Thyroid gland (tissue), 4 donors: ENCODE measurements around the gene HCN3. TPM values are rescaled to one million over a fixed set of nuclear protein-coding genes. Genes with fewer than 3 reads are reported as not detected.

Experiments
- DNase-seq, 2 donors: peaks; one replicate each; pipeline ENCODE4 v3.0.0-alpha.2; 2019
- H3K27ac ChIP-seq, 3 donors: fragments of 200-600 bp; sonication (generic); 1 replicate in 2 of 3; 2 replicates in 1 of 3; pipeline ENCODE4 v1.5.1; 2016 to 2019; ENCODE audit warnings: mild to moderate bottlenecking in 1 of 3, moderate library complexity in 1 of 3
- H3K27me3 ChIP-seq: fragments of 200-600 bp; sonication (generic); one replicate; pipeline ENCODE4 v1.5.1; 2019
- H3K36me3 ChIP-seq, 2 donors: fragments of 200-600 bp; sonication (generic); one replicate each; pipeline ENCODE4 v1.5.1; 2016 to 2019
- H3K4me1 ChIP-seq, 2 donors: fragments of 200-600 bp; sonication (generic); one replicate each; pipeline ENCODE4 v1.5.1; 2017 to 2019
- H3K4me3 ChIP-seq, 3 donors: fragments of 200-600 bp; sonication (generic); replicated peaks in 1 of 3; 1 replicate in 2 of 3; 2 replicates in 1 of 3; pipeline ENCODE4 v1.5.1; 2016; ENCODE audit warnings: mild to moderate bottlenecking in 1 of 3
- H3K9me3 ChIP-seq: fragments of 200-600 bp; sonication (generic); one replicate; pipeline ENCODE4 v1.5.1; 2017
- CTCF ChIP-seq, 6 experiments: fragments of 200-600 bp in 3 of 6; fragments of 450-650 bp in 3 of 6; sonication (generic) in 3 of 6; IDR thresholded peaks; one replicate each; pipeline ENCODE4 v1.5.1; 2016 to 2019; ENCODE audit warnings: antibody characterized with exemption in 6 of 6, mild to moderate bottlenecking in 2 of 6, inconsistent platforms in 1 of 6, moderate library complexity in 1 of 6
- POLR2A ChIP-seq, 2 donors: fragments of 450-650 bp; IDR thresholded peaks; one replicate each; pipeline ENCODE4 v1.6.1; 2017; ENCODE audit warnings: antibody characterized with exemption in 2 of 2, mild to moderate bottlenecking in 2 of 2, moderate library complexity in 1 of 2
- WGBS, 2 donors: methylation state at CpG; one replicate each; pipeline ENCODE4 v1.1.5; 2017; 5-methylcytosine and 5-hydroxymethylcytosine counted together
- intact Hi-C: fragments of 100-400 bp; cut with DNase I; formaldehyde crosslinking; loops from one replicate; pipeline ENCODE4 v1.15.1; 2023
- total RNA-seq, 4 donors: library from RNA; depleted of rRNA; stranded (reverse); fragments of >200 nt; gene quantifications; one replicate each; pipeline ENCODE4 v1.2.3, GENCODE V29; 2016

HCN3 gene
- total RNA-seq, 4 donors from 2014 or later = 1.5 to 2.9 (median 2.2) TPM

- peak; percentile 95 to 96 for DNase-seq
- Histone ChIP-seq H3K27ac (peak within 1 kb of the TSS; percentile 81 to 93 (median 90)), H3K36me3 (peaks cover 22 to 26% of the 10 kb centered on the region in 2 donors), H3K4me3 (peak within 1 kb of the TSS; percentile 23 to 96 (median 44)), H3K9me3 (no peaks in the 10 kb centered on the region), H3K27me3 (no peaks in the 10 kb centered on the region), H3K4me1 (peaks cover 18 to 23% of the 10 kb centered on the region in 2 donors)
- peak in 1 of 2 donors; percentile 89 for TF ChIP-seq POLR2A (IDR thresholded peaks at IDR 0.05)
- TF ChIP-seq CTCF (IDR thresholded peaks at IDR 0.05) = peak in 1 of 6 experiments; percentile 13
- 38 to 47% methylated on average over 20 to 23 of the region's 61 CpGs for WGBS, 2 donors
- intact Hi-C loops = no loop called here
Observed at GRCh38 chr1:155273343-155274245, 3.7 kb upstream of the HCN3 start, which contains the start of gene CLK2. TSS of gene CLK2 (minus strand) at chr1:155273504. CDS start at chr1:155270977, 2,527 bp downstream.

- peaks cover 10 to 16% of the 10 kb centered on the region in 2 donors for H3K4me1 ChIP-seq
- peak overlapping the region in 1 of 3 donors; percentile 53 for H3K27ac ChIP-seq
- TF ChIP-seq POLR2A (IDR thresholded peaks at IDR 0.05) (no peak), CTCF (IDR thresholded peaks at IDR 0.05) (peak in 5 of 6 experiments; percentile 20 to 47 (median 41))
- no peaks in the 10 kb centered on the region for H3K36me3 ChIP-seq
- WGBS, 2 donors = 0 to 1% methylated on average over 3 to 18 of the region's 29 CpGs
- DNase-seq = peak; percentile 73 to 81
- H3K4me3 ChIP-seq = peak overlapping the region; percentile 48 to 66 (median 51)
- intact Hi-C loops = loop anchor here (5.0 kb wide), 1 partner anchor 44 kb away; the partner anchor contains the start of gene RUSC1
- no peaks in the 10 kb centered on the region for H3K27me3 ChIP-seq
- no peaks in the 10 kb centered on the region for H3K9me3 ChIP-seq
Observed at GRCh38 chr1:155277902-155278688, 832 bp downstream of the HCN3 start.

DNA sequence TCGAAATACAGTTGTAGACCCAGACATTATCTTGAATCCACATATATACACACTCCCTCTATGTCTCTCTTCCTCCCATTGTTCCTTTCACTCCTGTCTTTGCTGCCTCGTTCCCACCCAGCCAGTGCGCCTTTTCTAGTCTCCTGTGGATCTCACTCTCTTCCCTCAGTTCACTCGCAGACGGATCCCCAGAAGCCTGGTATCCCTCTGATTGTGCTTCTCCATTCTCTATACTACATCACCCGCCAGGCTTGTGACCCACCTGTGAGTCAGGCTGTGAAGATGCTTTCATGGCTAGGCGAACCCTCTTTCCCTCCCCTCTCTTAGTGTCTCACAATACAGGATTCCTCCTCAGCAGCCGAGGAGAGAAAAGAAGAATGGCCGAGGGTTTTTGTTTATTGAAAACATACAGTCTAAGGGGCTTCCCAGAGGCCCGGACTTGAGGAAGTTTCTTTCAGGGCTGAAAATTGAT is 1.5 kb downstream of the HCN3 start:
- no peaks in the 10 kb centered on the region for H3K9me3 ChIP-seq
- intact Hi-C loops = loop anchor here (5.0 kb wide), 1 partner anchor 44 kb away; the partner anchor contains the start of gene RUSC1
- no peak overlapping the region for H3K4me3 ChIP-seq
- WGBS, 2 donors = 58 to 63% methylated on average over 10 of the region's 10 CpGs
- H3K36me3 ChIP-seq = no peaks in the 10 kb centered on the region
- TF ChIP-seq POLR2A (IDR thresholded peaks at IDR 0.05) (no peak), CTCF (IDR thresholded peaks at IDR 0.05) (peak in 1 of 6 experiments; percentile 4)
- no peaks in the 10 kb centered on the region for H3K27me3 ChIP-seq
- no peak overlapping the region for H3K27ac ChIP-seq
- DNase-seq = no peak
- peaks cover 10 to 15% of the 10 kb centered on the region in 2 donors for H3K4me1 ChIP-seq

GRCh38 chr1:155279268-155279667 is 2.0 kb downstream of the HCN3 start:
- no peak for DNase-seq
- no peak overlapping the region for H3K4me3 ChIP-seq
- no peaks in the 10 kb centered on the region for H3K27me3 ChIP-seq
- 83 to 89% methylated on average over 2 of the region's 2 CpGs for WGBS, 2 donors
- H3K4me1 ChIP-seq = peaks cover 10 to 12% of the 10 kb centered on the region in 2 donors
- no peaks in the 10 kb centered on the region for H3K9me3 ChIP-seq
- H3K27ac ChIP-seq = no peak overlapping the region
- intact Hi-C loops = loop anchor here (5.0 kb wide), 1 partner anchor 43 kb away; the partner anchor contains the start of gene RUSC1
- TF ChIP-seq POLR2A (IDR thresholded peaks at IDR 0.05) (no peak), CTCF (IDR thresholded peaks at IDR 0.05) (no peak)
- H3K36me3 ChIP-seq = no peaks in the 10 kb centered on the region
